A549 (cell line): Measurements from ENCODE around the gene TRPV2. TPM values are rescaled to one million over a fixed set of nuclear protein-coding genes. Genes with fewer than 3 reads are reported as not detected.
A peak's percentile ranks its signal among the peaks of the same experiment; 100 is the strongest.

Experiments used
- ATAC-seq, 2 experiments: fragments of 200-7000 bp in 1 of 2; fragments of >200 bp in 1 of 2; cut with Nextera tagmentation in 1 of 2; cut with Tn5 transposase in 1 of 2; 3 replicates each; pipeline versions ENCODE4 v1.8.0 to v1.9.1; 2018 to 2020; ENCODE audit warnings: mild to moderate bottlenecking in 1 of 2, moderate library complexity in 1 of 2
- CTCF ChIA-PET: fragments of 300-600 bp; sonication (Branson Sonifier 250); formaldehyde crosslinking; extraction: SDS; loops from one replicate; lab custom pipeline; 2021; ENCODE audit warnings: antibody characterized with exemption, inconsistent platforms; lab: Yijun Ruan, JAX
- POLR2A ChIA-PET: fragments of 350-600 bp; formaldehyde crosslinking; extraction: SDS; loops from one replicate; lab custom pipeline; 2021; ENCODE audit warnings: antibody characterized with exemption, inconsistent platforms; lab: Yijun Ruan, JAX
- DNase-seq, 2 experiments: peaks; one replicate each; pipeline versions ENCODE4 v3.0.0 to v3.0.0-alpha.2; 2011 to 2016; ENCODE audit warnings: low read depth in 1 of 2, low spot score in 1 of 2
- FAIRE-seq: peaks from 2 replicates; lab custom pipeline; 2011; peaks lifted over from hg19 to GRCh38; lab: Jason Lieb, UNC
- H3K27ac ChIP-seq, 2 experiments: fragments of >200 bp; sonication (Bioruptor Twin); formaldehyde crosslinking; 3 replicates each; pipeline ENCODE4 v1.5.1; 2016 to 2017
- H3K4me1 ChIP-seq: fragments of >200 bp; sonication (Bioruptor Twin); formaldehyde crosslinking; 3 replicates; pipeline ENCODE4 v1.6.1; 2016
- H3K4me2 ChIP-seq: fragments of >200 bp; sonication (Bioruptor Twin); formaldehyde crosslinking; 3 replicates; pipeline ENCODE4 v1.6.1; 2016
- H3K4me3 ChIP-seq: fragments of >200 bp; sonication (Bioruptor Twin); formaldehyde crosslinking; 3 replicates; pipeline ENCODE4 v1.5.1; 2016
- H3K9me3 ChIP-seq: fragments of >200 bp; sonication (Bioruptor Twin); formaldehyde crosslinking; 3 replicates; pipeline ENCODE4 v1.6.1; 2016
- CBX8 ChIP-seq: fragments of 200-600 bp; sonication (generic); IDR thresholded peaks from 2 replicates; pipeline ENCODE4 v1.6.1; 2016
- CHD4 ChIP-seq: fragments of 200-600 bp; sonication (generic); IDR thresholded peaks from 2 replicates; pipeline ENCODE4 v1.6.1; 2016; ENCODE audit warnings: antibody characterized with exemption, mild to moderate bottlenecking, borderline replicate concordance
- EHF ChIP-seq: fragments of 250-450 bp; sonication (Bioruptor Pico); IDR thresholded peaks from 2 replicates; pipeline ENCODE4 v1.5.0; 2020; ENCODE audit warnings: mild to moderate bottlenecking
- ESRRA ChIP-seq: fragments of 150-350 bp; IDR thresholded peaks from 2 replicates; pipeline ENCODE4 v1.6.1; 2014; ENCODE audit warnings: mild to moderate bottlenecking, low read length, borderline replicate concordance
- GATA3 ChIP-seq: IDR thresholded peaks from 2 replicates; pipeline ENCODE4 v1.6.1; 2012; ENCODE audit warnings: borderline replicate concordance
- HDAC2 ChIP-seq: fragments of 200-600 bp; sonication (generic); IDR thresholded peaks from 2 replicates; pipeline ENCODE4 v1.6.1; 2016
- HOXB13 ChIP-seq: fragments of 250-450 bp; sonication (Bioruptor Pico); IDR thresholded peaks from 2 replicates; pipeline ENCODE4 v1.5.0; 2020; ENCODE audit warnings: low read depth, mild to moderate bottlenecking, moderate library complexity
- KDM5A ChIP-seq: fragments of 200-600 bp; sonication (generic); IDR thresholded peaks from 2 replicates; pipeline ENCODE4 v1.6.1; 2016; ENCODE audit warnings: antibody characterized with exemption, mild to moderate bottlenecking
- MAFK ChIP-seq: fragments of 450-650 bp; IDR thresholded peaks from 2 replicates; pipeline ENCODE4 v1.6.1; 2014; ENCODE audit not compliant: partially characterized antibody
- NFE2L2 ChIP-seq: fragments of 150-350 bp; conservative IDR thresholded peaks from 2 replicates; pipeline ENCODE4 v1.6.1; 2014; ENCODE audit warnings: low read length
- PHF8 ChIP-seq: fragments of 200-600 bp; sonication (generic); IDR thresholded peaks from 2 replicates; pipeline ENCODE4 v1.6.1; 2016; ENCODE audit warnings: low read depth, mild to moderate bottlenecking, antibody characterized with exemption, moderate library complexity, borderline replicate concordance
- POLR2A ChIP-seq: IDR thresholded peaks from 2 replicates; pipeline ENCODE4 v1.6.1; 2012; ENCODE audit warnings: mild to moderate bottlenecking, low read length
- RAD21 ChIP-seq, 2 experiments: fragments of >200 bp in 1 of 2; sonication (Bioruptor Twin) in 1 of 2; formaldehyde crosslinking in 1 of 2; IDR thresholded peaks in 1 of 2; conservative IDR thresholded peaks in 1 of 2; 2 replicates in 1 of 2; 3 replicates in 1 of 2; pipeline ENCODE4 v1.6.1; 2012 to 2018; ENCODE audit warnings: inconsistent platforms in 1 of 2
- RFX5 ChIP-seq: fragments of 450-650 bp; IDR thresholded peaks from 2 replicates; pipeline ENCODE4 v1.7.1; 2014; ENCODE audit warnings: antibody characterized with exemption, mild to moderate bottlenecking, moderate library complexity
- TP53 ChIP-seq: fragments of 250-450 bp; sonication (Bioruptor Pico); IDR thresholded peaks from 2 replicates; pipeline ENCODE4 v1.5.0; 2021; ENCODE audit warnings: mild to moderate bottlenecking, moderate library complexity
- ZNF302 ChIP-seq: fragments of 250-450 bp; sonication (Bioruptor Pico); IDR thresholded peaks from 2 replicates; pipeline ENCODE4 v1.9.0; 2021; ENCODE audit warnings: inconsistent platforms, mild to moderate bottlenecking, moderate library complexity
- WGBS: methylation state at CpG from one replicate; pipeline ENCODE4 v1.1.6; 2017; ENCODE audit errors: missing lambda C conversion rate; 5-methylcytosine and 5-hydroxymethylcytosine counted together
- polyA plus RNA-seq, 4 experiments: library from polyadenylated mRNA; depleted of rRNA in 3 of 4; stranded (reverse); fragments of >200 nt; fragmentation: RNase III in 1 of 4; extraction: RNeasy Plus Mini Kit Qiagen cat#74134 plus additional on column Dnase treatment in 1 of 4; gene quantifications; 2 replicates in 3 of 4; 3 replicates in 1 of 4; pipeline ENCODE4 v1.2.3, GENCODE V29; 2011 to 2017
- TF ChIP-seq, protein P1 (sequence below): IDR thresholded peaks from 2 replicates; pipeline ENCODE4 v1.6.1; 2012; ENCODE audit warnings: low read depth, borderline replicate concordance
- TF ChIP-seq, protein P2 (sequence below): fragments of 200-600 bp; sonication (generic); IDR thresholded peaks from 2 replicates; pipeline ENCODE4 v1.6.1; 2016; ENCODE audit warnings: antibody characterized with exemption, mild to moderate bottlenecking, moderate library complexity
- TF ChIP-seq, protein P3 (sequence below): fragments of 450-650 bp; IDR thresholded peaks from 2 replicates; pipeline ENCODE4 v1.6.1; 2014; ENCODE audit warnings: antibody characterized with exemption
- TF ChIP-seq, protein P4 (sequence below): fragments of 250-450 bp; sonication (Bioruptor Pico); IDR thresholded peaks from 2 replicates; pipeline ENCODE4 v1.5.0; 2021; ENCODE audit warnings: mild to moderate bottlenecking, moderate library complexity, borderline replicate concordance

Gene TRPV2
- polyA plus RNA-seq, 2 of the 4 experiments (the other 2 are of a cell fraction): 0.31 to 0.61 TPM

DNA sequence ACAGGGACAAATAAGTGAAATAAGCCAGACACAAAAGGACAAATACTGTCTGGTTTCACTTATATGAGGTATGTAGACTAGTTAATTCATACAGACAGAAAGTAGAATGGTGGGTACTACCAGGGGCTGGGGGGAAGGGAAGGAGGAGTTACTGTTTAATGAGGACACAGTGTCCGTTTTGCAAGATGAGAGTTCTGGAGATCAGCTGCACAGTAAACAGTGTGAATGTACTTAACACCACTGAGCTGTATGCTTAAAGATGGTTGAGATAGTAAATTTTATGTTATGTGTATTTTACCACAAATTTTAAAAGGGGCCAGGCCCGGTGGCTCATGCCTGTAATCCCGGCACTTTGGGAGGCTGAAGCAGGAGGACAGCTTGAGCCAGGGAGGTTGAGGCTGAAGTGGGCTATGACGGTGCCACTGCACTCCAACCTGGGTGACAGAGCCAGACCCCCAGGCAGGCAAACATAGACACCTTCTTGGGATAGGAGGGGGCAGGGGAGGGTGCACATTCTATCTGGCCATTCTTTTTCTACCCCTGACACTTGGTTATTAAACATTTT is 53.1 kb downstream of the TRPV2 start (continued):
- TF ChIP-seq TP53 (CRISPR knock-in tag): no peak

DNA sequence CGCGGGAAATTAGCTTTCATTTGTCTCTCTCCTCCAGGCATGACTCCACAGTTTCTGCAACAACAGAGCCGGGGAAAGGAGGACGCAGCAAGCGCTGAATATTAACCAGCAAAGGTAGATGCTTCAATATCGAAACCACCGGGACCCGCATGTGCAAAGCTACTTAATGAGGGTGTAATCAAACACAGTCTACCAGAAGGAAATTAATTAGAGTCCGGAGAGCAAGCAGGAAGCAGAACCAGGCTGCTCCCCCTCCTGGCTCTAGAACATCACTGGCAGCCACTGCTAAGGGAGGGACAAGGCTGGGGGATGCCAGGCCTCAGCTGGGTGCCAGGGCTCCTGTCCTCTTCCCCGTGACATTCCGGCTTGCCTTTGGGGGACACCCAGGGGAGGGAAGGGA is 54.9 kb downstream of the TRPV2 start:
- peak in 1 of 2 experiments; percentile 31; a peak in 2 of 6 replicates for ATAC-seq

DNA sequence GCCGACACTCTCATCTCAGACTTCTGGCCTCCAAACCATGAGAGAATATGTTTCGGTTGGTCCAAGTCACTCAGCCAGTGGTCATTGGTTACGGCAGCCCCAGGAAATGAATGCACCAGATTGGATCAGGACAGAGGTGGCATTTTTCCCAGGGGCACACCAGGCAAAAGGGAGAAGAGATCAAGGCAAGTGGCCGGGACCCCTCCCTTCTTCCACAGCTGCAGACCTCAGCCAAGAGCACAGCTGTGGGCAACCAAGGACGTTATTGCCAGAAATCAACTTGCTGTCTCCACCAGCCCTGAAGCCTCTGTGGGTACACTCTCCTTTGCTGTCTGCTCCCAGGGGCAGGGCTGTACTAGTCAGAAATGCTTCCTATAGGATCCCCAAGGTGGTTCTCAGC is 55.9 kb downstream of the TRPV2 start:
- POLR2A ChIA-PET: no interaction called here
- ATAC-seq (no peak), FAIRE-seq (no peak), DNase-seq (no peak)
- Histone ChIP-seq H3K4me1 (no peaks in the 10 kb centered on the region), H3K4me3 (no peak overlapping the region), H3K4me2 (no peak overlapping the region), H3K9me3 (no peaks in the 10 kb centered on the region), H3K27ac (no peak overlapping the region)
- WGBS: 82% methylated on average over 5 of the region's 5 CpGs
- TF ChIP-seq, protein P1, sequence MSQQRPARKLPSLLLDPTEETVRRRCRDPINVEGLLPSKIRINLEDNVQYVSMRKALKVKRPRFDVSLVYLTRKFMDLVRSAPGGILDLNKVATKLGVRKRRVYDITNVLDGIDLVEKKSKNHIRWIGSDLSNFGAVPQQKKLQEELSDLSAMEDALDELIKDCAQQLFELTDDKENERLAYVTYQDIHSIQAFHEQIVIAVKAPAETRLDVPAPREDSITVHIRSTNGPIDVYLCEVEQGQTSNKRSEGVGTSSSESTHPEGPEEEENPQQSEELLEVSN: no peak
- TF ChIP-seq CBX8 (no peak), ZNF302 (CRISPR knock-in tag) (no peak), GATA3 (no peak)
- TF ChIP-seq, protein P2, sequence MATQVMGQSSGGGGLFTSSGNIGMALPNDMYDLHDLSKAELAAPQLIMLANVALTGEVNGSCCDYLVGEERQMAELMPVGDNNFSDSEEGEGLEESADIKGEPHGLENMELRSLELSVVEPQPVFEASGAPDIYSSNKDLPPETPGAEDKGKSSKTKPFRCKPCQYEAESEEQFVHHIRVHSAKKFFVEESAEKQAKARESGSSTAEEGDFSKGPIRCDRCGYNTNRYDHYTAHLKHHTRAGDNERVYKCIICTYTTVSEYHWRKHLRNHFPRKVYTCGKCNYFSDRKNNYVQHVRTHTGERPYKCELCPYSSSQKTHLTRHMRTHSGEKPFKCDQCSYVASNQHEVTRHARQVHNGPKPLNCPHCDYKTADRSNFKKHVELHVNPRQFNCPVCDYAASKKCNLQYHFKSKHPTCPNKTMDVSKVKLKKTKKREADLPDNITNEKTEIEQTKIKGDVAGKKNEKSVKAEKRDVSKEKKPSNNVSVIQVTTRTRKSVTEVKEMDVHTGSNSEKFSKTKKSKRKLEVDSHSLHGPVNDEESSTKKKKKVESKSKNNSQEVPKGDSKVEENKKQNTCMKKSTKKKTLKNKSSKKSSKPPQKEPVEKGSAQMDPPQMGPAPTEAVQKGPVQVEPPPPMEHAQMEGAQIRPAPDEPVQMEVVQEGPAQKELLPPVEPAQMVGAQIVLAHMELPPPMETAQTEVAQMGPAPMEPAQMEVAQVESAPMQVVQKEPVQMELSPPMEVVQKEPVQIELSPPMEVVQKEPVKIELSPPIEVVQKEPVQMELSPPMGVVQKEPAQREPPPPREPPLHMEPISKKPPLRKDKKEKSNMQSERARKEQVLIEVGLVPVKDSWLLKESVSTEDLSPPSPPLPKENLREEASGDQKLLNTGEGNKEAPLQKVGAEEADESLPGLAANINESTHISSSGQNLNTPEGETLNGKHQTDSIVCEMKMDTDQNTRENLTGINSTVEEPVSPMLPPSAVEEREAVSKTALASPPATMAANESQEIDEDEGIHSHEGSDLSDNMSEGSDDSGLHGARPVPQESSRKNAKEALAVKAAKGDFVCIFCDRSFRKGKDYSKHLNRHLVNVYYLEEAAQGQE: no peak
- CTCF ChIA-PET: interaction anchor here (1.3 to 3.4 kb wide), 4 partner anchors 10 to 108 kb away, joined by 6 to 21 read pairs (median 11); no protein-coding TSS in a partner anchor

More for the DNA sequence above, 54.9 kb downstream of the TRPV2 start:
- ChIA-PET CTCF (interaction anchor here (0.9 to 3.4 kb wide), 9 partner anchors 11 to 119 kb away, joined by 3 to 21 read pairs (median 4); no protein-coding TSS in a partner anchor), POLR2A (no interaction called here)
- no peak for TF ChIP-seq HOXB13 (CRISPR knock-in tag)
- no peak for TF ChIP-seq CBX8
- TF ChIP-seq EHF (CRISPR knock-in tag): no peak
- TF ChIP-seq, protein P3, sequence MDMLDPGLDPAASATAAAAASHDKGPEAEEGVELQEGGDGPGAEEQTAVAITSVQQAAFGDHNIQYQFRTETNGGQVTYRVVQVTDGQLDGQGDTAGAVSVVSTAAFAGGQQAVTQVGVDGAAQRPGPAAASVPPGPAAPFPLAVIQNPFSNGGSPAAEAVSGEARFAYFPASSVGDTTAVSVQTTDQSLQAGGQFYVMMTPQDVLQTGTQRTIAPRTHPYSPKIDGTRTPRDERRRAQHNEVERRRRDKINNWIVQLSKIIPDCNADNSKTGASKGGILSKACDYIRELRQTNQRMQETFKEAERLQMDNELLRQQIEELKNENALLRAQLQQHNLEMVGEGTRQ: no peak
- TF ChIP-seq RAD21 (conservative IDR thresholded peaks at IDR 0.05 in 1 of 2, IDR thresholded peaks at IDR 0.05 in 1 of 2): no peak
- TF ChIP-seq, protein P4, sequence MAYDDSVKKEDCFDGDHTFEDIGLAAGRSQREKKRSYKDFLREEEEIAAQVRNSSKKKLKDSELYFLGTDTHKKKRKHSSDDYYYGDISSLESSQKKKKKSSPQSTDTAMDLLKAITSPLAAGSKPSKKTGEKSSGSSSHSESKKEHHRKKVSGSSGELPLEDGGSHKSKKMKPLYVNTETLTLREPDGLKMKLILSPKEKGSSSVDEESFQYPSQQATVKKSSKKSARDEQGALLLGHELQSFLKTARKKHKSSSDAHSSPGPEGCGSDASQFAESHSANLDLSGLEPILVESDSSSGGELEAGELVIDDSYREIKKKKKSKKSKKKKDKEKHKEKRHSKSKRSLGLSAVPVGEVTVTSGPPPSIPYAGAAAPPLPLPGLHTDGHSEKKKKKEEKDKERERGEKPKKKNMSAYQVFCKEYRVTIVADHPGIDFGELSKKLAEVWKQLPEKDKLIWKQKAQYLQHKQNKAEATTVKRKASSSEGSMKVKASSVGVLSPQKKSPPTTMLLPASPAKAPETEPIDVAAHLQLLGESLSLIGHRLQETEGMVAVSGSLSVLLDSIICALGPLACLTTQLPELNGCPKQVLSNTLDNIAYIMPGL (CRISPR knock-in tag): no peak
- TF ChIP-seq CHD4: no peak
- no peak for TF ChIP-seq PHF8
- TF ChIP-seq POLR2A: no peak
- TF ChIP-seq NFE2L2: no peak
- TF ChIP-seq ESRRA: no peak
- no peak for TF ChIP-seq RFX5
- TF ChIP-seq KDM5A: no peak
- TF ChIP-seq GATA3: no peak
- no peak for TF ChIP-seq HDAC2
- TF ChIP-seq MAFK: no peak
- 0 out of 3 replicates have a peak, but pooled peaks cover 3% of the 10 kb centered on the region for H3K4me1 ChIP-seq
- no peak overlapping the region for H3K4me3 ChIP-seq
- no peaks in the 10 kb centered on the region for H3K9me3 ChIP-seq
- no peak for FAIRE-seq
- no peak overlapping the region for H3K4me2 ChIP-seq
- no peak overlapping the region for H3K27ac ChIP-seq
- no peak for DNase-seq
- WGBS: 83% methylated on average over 11 of the region's 11 CpGs
